CMK (cell line): ENCODE results near the gene C1R.

Experiments
- DNase-seq: peaks from one replicate; pipeline ENCODE4 v3.0.0-alpha.2; 2010; ENCODE audit warnings: low read depth

Gene C1R

DNA sequence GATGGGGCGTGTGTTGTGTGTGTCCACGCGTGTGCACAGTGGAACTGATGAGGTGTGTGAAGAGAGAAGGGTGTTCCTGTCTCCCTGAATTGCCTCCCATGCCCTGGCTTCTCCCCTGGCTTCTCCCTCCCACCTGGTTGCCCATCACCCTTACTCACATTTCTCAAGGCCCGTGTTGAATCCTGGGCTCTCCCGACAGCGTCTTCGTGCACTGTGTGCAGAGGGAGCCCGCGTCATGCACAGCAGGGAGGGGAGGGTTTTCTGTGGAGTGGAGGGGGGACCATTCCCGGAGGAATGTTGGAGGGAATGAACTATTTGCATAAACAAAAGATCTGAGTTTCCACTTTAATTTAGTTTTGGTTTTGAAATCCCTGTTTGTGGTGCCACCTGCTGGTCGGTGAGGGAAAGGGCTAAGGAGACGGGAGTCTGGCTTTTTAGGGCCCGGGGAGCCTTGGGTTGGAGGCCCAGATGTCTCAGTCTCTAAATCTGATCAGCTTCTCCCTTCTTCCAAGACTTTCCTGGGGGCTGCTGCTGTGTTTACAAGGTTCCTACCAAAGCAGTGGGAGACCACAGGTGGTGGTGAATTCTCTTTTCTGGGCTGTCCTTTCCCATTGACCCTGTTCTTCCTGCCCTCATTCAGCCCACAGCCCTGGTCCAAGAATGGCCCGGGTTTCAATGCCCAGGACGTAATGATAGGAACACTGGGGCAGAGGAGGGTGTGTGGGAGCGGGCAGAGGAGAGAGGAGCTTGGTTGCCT, at the start of gene C1R:
TSS of gene C1R (minus strand) at position 217 of the 757 bp plus-strand sequence. CDS start at position 160, 57 bp downstream.
- no peak for DNase-seq

DNA sequence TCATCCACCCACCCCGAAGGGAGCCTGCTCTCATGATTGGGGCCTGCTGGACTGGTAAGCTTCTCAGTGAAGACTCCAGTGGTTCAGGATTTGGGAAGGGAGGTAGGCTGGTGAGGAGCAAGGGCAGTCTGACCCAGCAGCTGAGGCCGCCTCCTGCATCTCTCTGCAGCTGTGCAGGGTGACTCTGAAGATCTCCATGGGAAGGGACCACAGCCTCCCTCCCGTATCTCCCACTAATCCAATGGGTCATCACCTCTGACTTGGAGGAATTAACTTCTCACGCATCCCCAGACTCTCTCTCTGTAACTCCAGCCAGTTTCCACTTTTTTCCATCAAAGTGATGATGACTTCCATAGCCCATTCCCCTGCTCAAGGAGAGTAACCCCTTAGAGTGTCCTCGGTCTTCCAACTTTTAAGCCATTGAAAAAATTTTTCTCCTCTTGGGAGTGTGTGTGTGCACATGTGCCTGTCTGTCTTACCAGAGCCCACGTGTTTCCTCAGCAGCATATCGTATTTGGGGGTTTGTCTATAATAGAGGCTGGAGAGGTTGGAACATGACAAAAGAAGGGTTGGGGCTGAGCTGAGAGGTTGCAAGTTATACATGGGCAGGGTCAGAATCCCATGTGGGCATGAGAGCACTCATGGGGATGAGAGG, 49.2 kb upstream of the C1R start:
- no peak for DNase-seq

DNA sequence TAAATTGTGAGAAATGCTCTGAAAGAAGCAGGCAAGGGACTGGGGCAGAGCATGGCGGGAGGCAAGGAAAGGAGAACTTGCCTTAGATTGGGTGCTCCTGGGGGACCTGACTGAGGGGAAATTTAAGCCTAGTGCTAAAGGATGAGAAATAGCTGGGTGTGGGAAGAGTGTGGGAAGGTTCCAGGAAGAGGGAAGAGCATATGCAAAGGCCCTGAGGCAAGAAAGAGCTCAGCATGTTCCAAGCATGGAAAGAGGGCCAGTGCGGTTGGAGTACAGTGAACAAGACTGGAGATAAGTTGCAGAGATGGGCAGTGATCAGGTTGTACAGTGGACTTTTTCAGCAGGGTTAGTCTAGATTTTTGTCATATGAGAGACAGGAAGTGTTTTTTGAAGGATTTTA, 47.0 kb upstream of the C1R start:
- DNase-seq = no peak

DNA sequence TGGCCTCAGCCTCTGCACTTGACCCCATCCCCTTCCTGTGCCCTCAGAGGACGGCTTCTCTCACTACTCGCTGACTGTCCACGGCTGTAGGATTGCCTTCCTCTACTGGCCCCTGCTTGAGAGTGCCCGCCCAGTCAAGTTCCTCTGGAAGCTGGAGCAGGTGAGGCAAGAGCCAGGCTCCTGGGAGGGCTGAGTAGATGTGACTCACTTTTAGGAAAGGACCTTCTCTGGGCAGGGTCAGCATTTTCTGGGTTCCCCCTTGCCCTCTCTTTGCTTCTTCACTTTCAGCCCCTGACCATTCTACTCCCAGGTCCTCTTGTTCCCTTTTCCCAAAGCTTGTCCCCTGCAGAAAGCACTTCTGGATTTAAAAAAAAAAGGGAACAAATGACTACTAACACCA, 45.7 kb upstream of the C1R start:
- no peak for DNase-seq

DNA sequence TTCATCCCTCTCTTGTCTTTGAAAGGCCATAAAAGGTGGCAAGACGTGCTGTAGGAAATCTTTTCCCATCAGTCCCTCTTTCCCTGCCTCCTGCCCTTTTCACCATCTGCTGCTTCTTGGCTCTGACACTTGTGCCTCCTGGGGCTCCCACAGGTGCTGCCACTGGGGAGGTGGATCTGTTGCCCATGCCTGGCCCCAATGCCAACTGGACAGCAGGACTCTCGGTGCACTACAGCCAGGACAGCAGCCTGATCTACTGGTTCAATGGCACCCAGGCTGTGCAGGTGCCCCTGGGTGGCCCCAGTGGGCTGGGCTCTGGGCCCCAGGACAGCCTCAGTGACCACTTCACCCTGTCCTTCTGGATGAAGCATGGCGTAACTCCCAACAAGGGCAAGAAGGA, 44.4 kb upstream of the C1R start:
- DNase-seq = no peak

DNA sequence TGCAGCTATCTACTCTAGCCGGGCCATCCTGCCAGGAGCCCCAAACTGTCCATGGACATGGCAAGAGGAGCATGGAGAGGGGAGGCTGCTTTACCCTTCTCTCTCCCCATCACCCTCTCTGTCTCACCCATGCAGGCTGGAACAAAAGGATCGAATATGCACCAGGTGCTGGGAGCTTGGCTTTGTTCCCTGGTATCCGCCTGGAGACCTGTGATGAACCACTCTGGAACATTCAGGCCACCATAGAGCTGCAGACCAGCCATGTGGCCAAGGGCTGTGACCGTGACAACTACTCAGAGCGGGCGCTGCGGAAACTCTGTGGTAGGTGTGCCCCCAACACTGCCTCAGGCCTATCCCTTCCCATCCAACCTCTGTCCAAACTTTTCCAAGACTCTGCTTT, 43.8 kb upstream of the C1R start:
- no peak for DNase-seq

DNA sequence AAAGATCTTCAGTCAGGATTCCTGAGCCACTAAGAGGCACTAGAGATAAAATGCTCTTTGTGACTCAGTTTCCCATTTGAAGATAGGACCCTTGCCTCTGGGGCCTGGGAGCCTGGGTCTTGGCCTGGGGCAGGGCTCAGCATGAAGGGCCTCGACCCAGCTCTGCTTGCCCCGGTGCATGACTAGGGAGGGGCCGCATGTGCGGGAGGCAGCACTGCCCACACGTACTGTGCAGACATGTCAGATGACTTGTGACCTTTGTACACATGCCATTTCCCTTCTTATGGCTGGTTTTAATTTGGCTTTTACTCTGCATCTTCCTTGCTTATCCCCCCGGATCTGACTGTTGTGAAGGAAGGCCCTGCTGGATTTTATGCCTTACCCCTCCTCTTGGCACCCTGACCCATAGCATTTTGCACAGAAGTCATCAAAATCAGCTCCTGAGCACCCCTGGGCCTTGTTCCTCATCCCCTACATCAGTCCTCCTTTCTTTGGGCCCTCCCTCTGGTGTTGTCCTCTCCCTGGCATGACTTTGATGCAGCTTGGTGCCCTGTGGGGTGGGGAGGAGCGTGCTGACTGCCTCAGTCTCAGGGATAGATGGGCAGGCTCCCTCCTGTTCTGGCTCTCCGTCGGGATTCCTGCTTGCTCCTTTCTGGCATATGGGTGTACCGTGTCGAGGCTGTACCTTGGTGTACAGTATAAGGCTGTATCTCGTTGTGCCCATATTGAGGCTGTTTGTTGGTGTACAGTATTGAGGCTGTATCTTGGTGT, 42.3 kb upstream of the C1R start:
- no peak for DNase-seq

DNA sequence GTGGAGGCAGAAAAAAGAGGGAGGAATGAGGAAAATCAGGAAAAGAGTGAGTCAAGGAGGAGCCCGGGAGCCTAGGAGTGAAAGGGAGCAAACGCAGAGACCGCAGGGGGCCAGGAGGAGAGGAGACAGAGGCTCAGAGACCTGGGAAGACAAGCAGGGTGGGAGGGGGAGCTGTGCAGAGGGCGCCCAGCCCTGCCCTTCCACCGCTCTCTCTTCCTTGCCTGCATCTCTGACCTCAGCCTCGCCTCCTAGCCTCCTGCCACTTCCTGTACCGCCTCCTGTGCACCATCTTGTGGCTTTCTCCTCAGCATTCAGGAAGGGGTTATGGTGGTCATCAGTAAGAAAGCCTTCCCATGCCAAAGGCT, 39.2 kb upstream of the C1R start:
- no peak for DNase-seq

DNA sequence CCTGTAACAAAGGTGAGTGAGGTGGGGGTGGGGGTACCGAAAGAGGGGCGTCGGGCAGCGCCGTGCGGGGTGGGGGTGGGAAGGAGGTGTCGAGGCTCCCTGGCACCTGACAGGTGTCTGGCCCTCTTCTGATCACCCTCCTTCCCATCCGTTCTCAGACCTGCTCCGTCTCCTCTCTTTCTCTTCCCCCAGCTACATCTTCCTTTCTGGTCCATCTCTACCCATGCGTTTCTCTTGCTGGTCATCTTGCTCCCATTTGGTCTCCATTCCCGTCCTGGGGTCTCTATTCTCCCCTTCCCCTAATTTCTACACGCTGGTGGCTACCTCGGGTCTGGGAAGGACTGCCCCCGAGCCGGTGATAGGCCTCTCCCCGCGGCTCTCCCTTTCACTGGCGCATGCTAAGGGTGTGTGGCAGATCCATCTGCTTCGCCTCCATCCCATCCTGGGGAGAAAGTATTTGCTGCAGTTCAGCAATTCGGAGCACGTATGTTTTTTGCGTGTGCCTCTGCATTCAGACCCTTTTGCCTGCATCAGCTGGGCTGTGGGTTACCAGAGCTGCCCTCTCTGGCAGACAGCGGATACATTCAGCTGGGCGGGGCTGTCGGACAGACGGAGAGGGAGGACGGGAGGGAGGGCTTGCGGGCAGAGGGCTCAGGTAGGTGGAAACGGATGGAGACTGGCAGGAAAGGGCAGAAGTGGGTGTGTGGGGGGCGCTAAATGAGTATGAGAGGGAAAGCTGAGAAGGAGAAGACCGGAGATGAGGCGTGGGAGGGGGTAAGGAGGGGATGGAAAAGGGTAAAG, 38.7 kb upstream of the C1R start:
- no peak for DNase-seq

DNA sequence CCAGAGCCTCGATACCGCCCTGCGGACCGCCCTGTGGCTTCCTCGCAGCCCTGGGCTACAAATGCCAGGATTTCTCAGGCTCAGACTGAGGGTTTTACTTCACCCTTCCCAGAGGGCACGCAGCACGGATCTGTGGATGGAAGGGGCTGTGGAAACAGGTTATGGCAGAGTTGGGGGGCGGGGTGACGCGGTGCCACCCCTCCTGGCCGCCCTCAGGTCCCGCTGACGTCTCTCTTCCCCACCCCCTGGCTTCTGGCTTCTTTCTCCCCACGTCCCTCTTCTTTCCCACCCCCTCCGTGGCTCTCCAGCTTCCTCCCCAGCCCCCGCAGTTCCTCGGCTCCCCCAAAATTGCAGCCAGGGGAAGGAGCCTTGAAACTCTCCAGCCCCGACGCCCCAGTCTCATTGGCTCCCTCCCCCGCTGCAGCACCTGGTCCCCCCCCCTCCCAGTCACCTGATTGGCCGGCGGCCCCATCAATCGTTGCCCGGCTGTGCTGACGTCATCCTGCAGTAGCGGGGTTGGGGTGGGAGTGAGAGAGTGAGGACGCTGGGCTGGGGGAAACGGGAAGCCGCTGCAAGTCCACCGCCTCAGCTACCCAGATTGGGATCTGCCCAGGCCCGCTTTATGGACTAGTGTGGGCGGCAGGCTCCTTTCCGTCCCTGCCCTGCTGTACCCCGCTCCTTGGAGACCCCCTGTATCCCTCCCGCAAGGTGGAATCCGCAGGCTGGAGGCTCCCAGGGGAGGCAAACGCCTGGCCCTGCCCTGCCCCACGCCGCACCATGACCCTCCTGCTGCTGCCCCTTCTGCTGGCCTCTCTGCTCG, 37.8 kb upstream of the C1R start, which contains the start of gene CLSTN3:
TSS of gene CLSTN3 (plus strand) at position 500 of the 820 bp plus-strand sequence. CDS start at position 778, 278 bp downstream.
- peak; percentile 85 for DNase-seq

DNA sequence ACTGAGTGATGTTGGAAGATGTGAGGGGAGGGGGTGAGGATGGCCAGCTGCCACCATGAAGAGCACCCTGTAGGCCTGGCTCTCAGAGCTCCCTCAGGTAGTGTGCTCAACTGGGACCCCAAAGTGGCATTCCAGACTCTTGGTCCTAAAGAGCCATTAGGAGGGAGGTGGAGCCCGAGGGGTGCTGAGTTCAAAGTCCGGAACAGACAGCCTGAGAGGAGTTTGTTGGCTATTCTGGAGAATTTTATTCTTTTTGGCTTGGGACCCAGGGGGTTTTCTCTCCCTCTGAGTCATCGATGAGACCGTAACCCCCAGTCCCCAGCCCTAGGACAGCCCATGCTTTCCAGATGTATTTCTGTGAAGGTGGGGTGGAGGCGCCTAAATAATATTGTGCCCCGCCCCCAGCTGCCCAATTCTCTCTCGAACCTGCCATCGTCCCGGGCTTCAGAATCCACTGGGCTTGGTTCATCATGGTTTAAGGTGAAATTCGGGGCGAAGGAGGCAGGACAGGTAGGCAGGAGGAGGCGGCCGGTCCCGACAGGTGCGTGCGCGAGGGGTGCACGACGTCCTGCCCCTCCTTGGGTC, 37.1 kb upstream of the C1R start:
- DNase-seq = no peak

DNA sequence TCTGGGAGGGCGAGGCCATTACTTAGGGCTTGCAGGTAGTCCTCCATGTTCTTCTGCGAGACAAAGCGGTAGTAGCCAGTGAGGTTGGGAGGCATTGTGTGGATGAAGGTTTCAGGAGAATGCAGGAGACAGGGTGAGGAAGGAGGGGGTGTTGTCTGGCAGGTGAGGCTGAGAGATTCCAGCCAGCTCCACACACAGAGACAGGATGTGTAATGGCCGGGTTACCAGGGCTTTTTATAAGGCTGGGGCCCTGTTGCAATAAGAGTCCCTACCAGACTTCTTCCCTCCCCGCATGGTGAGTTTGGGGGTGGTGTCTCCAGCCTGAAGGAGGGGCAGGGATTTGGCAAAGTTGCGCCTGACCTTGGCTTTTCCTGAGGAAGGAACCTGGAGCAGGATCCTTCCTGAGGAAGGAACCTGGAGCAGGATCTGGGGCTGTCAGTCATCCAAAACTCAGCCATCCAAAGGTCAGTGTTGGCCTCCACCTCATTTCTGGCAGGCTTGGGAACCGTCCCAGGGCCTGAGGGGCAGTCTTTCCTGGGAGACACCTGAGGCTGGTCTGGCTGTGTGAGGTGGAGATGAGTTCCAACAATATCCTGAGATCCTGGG, 36.5 kb upstream of the C1R start, which contains the start of gene RBP5:
TSS of gene RBP5 (minus strand) at position 209 of the 606 bp plus-strand sequence. CDS start at position 95, 114 bp downstream.
- no peak for DNase-seq

DNA sequence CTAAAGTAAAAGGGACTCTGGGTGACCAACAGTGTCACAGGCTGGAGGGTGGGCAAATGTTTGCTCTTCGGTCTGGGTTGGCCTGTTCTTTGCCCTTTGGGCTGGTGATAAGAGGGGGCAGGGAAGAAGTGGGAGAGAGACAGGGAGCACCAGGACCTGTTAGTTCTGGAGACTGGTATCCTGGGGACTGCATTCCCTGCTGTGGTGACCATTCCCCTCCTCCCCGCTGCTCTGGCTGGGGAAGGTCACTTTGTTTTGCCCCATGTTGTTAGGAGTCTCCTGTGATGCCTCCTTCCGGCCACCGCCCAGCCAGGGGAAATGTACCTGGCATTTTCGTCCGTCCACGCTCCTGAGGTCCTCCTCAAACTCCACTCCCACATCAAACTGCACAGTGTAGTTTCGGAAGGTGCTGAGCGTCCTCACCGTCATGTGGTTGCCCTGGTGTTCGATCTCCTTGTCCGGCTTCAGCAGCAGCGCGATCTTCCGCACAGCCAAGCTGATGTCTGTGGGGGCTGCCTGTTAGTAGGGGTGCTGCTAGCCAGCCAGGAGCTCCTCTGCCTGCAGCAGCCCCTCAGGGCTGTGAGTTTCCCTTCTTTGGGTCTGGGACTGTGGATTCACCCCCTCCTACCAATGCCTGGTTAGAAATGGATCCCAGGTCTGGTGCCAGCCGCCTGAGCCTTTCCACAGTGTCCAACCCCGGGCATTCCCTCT, 35.8 kb upstream of the C1R start:
- DNase-seq = no peak

DNA sequence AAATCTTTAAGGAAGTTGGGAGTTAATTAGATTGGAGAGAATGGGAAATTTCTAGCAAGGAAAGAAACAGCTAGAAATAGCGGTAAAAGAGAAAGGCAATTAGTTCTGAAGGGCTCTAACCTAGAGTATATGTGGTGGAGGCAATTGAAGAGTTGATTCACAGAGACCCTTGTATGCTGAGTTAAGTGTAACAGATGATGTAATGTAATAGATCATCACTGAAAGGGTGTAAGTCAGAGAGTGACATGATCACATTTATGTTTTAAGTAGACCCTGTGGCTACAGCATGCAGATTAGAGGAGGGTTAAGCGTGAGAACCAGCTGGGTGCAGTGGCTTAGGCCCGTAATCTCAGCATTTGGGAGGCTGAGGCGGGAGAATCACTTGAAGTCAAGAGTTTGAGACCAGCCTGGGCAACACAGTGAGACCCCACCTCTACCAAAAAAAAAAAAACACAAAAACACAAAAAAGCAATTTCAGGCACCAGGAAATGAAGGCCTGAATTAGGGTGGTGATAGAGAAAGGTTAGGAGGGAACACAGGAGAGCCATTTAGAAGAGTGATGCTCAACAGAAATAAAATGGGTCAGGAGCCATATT, 33.5 kb upstream of the C1R start:
- DNase-seq = no peak

DNA sequence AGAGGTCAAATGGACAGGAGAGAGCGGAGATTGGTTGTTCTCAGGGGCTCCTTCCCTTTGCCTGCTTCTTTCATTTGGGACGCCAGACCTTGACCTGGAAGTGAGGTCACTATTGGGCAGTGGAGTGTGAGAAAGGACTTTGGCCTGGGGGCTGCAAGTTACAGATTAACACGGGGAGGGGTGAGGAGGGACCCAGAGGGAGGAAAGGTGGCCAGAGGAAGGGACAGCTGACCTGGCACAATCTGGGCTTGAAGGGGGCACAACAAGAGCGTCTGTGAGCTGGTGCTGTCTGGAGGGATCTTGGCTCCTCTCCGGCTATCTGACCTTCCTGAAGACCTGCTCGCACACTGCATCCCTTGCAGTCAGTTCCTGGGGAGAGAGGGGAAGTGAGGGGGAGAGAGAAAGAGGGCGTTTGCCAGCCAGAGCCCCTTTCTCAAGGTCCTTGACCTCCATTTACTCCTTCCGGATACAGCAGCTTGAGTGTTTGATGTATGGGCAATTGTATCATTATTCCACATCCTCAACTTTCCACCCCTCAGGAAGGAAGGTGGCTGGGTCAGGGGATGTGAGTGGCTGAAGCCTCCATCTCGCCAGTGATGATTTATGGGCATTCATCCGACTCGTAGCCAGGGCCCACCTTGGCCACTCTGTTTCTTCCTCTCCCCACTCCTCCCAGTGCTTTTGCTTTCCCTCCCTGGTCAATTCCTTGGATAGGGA, 31.7 kb upstream of the C1R start:
- no peak for DNase-seq

DNA sequence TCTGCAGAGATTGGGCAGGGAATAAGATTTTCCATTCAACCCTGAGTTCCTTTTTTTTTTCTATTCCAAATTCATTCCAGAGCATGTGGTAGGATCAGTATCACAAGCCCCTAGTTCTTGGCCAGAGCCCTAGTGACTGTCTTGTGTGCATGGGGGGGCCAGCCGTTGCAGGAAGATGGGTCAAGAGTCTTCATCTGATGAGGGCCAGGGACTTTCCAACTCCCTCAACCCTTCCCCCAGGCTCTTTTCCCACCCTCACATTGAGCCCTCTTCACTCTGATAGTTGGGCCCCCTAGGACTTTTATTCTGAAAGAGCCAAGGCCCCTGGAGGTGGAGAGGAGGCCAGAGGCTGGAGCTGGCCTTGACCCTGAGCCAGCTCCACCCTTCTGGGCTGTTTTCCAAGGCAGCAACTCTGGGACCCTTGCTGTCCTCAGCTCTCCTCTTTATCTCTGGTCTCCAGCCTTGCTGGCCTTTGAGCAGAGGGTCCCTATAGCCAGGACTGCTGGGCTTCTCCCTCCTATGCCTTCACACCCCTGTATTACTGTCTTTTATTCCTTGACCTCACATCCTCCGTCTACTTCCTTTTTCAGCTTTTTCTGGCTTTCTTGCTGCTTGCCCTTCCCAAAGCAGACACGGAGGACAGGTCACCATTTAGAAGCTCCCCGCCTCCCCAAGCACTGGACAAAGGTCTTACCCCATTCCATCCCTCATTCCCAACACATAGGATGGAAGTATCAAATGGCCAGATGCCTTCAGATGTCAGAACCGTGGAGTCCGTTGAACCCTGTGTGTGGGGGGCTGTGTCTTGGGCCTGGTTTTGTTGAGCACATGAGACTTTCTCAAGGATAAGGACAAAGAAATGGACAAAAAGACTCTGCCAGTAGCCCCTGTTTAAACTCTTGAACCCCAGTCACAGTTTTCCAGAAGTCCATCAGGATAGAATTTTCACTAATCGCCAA, 30.8 kb upstream of the C1R start:
- no peak for DNase-seq

DNA sequence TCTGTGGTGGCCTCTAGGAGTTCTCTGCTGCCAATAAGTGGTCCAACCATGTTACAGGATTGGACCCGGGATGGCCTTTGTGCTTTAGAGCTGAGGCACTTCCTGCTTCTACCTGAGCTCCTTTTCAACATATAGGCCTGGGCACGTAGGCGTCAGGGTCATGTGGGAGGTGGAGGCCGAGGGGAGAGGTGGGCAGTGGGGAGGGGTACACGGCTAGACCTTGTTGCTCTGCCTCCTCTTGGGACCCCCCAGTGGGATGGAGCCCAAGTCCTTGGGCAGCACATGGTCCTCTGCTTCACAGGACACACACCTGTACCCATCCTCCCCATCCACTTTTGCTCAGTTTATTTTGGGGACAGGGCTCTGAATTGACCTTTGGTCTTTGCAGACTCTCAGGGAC, 29.1 kb upstream of the C1R start:
- no peak for DNase-seq
